NCI-H82 treated with DMSO at 0.1 percent for 48 hours (cell line): Measurements from ENCODE around the gene GZMH.
"Not testable (repeated sequence)": the region's sequence is repeated elsewhere in the genome, so short reads cannot be mapped to it uniquely, and the experiment has no call there.

Experiments used
- DNase-seq: peaks from one replicate; lab custom pipeline; 2025; ENCODE audit not compliant: unreplicated experiment; lab: John Stamatoyannopoulos, UW

Gene GZMH

GRCh38 chr14:24595073-24595808 lies 14.2 kb downstream of the GZMH start:
- DNase-seq: no peak

- DNase-seq: not testable (repeated sequence)
These were observed 18.5 kb downstream of the GZMH start for GRCh38 chr14:24591004-24591403.

- not testable (repeated sequence) for DNase-seq
These were observed 25.1 kb downstream of the GZMH start for GRCh38 chr14:24584402-24584801.

DNA sequence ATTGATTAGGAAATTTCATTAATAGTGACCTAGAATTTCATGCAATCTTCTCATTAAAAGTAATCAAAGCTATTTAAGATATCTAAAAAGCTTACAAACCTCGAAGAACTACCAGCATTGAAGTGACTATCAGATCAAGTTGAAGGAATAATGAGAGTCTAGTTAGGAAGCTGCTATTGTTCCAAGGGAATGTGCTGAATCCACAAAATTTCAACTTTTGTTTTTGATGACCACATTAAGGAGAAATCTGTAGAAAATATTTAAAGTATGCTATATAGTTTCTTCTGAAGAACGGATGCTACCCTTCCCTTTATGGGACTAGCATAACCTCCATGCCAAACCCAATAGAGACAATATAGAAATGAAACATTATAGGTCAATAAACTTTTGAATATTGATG lies 30.9 kb downstream of the GZMH start:
- no peak for DNase-seq

GRCh38 chr14:24576771-24577170 lies 32.7 kb downstream of the GZMH start:
- DNase-seq: no peak

GRCh38 chr14:24576182-24576581 lies 33.3 kb downstream of the GZMH start, which contains the start of gene CTSG:
TSS of gene CTSG (minus strand) at chr14:24576250. CDS start at chr14:24576223, 27 bp downstream.
- DNase-seq: no peak

DNA sequence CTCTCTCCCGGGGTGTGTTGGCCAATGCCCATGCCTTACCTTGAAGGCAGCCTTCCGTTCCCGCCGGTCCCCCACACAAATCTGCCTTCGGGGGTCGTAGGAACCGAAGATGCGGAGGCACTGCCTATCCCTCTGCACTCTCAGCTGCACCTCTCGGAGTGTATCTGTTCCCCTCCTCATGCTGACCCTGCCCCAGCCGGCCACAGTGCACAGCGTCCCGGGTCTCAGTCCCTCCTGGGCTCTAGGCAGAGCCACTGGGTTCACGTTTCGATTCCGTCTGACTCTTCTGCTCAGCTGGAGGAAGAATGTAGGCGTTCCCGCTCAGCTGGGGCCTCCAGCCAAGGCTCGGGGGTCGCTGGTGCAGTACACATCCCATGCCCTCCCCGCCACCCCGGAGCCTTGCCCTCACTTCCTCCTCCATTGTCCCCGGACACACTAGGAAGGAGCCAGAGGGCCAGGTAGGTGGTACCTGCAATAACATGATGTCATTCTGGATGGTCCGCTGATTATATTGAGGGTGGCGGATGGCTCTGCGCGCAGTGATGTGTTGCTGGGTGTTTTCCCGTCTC lies 35.2 kb downstream of the GZMH start:
- no peak for DNase-seq

DNA sequence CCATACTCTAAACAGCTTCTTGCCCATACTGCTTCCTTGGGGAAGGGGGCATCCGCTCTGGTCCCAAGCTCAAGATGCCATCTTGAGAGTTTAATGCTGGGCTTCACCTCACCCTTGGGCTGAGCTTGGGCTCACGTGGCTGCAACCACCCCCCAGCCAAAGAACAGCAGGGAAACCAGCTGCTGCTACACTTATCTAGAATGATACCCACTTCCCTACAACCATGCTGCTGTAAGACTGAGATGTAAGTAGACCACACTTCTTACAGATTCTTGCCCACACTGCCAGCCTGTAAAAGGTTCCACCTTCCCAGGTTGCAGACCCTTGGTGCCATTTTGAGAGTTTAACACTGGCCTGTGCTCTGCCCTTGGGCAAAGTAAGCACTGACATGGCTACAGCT lies 43.2 kb downstream of the GZMH start:
- DNase-seq: no peak

DNA sequence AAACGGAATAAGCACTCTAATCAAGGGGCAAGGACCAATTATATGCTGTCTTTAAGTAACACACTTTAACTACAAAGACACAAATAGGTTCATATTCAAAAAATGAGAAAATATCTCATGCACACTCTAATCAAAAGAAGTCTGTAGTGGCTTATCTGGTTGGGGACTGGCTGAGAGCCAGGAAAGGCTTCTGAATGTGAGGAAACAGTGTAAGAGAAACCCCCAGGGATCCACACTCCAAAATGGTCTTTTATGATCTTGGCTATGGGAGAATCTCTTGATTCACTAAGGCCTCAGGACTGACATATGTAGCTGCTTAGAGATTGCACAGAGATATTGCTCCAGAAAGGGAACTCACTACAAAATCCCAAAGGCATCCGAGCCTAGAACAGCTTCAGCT lies 43.7 kb downstream of the GZMH start:
- no peak for DNase-seq

DNA sequence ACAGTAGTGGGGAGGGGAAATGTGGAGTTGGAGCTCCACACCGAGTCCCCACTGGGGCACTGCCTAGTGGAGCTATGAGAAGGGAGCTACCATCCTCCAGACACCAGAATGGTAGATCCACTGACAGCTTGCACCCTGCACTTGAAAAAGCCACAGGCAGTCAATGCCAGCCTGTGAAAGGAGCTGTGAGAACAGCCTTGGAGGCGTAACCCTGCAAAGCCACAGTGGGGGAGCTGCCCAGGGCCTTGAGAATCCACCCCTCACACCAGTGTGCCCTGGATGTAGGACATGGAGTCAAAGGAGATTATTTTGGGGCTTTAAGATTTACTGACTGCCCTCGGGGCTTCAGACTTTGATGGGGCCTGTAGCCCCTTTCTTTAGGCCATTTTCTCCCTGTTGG lies 46.0 kb downstream of the GZMH start:
- no peak for DNase-seq

GRCh38 chr14:24556756-24557155 lies 52.7 kb downstream of the GZMH start:
- no peak for DNase-seq
